DOHH2 (cell line): ENCODE results near the gene SORD.

Experiments
- CTCF ChIP-seq: fragments of 200-600 bp; sonication (generic); IDR thresholded peaks from one replicate; pipeline ENCODE4 v1.5.1; 2014; ENCODE audit warnings: antibody characterized with exemption, mild to moderate bottlenecking, low read depth, low read length; ENCODE audit not compliant: poor library complexity, severe bottlenecking
- EZH2phosphoT487 ChIP-seq: fragments of 200-600 bp; sonication (generic); IDR thresholded peaks from 2 replicates; pipeline ENCODE4 v1.6.1; 2017; ENCODE audit warnings: borderline replicate concordance, mild to moderate bottlenecking, antibody characterized with exemption, low read length, moderate library complexity, mixed read lengths

GRCh38 chr15:45115312-45115820 lies 92.4 kb downstream of the SORD start:
- TF ChIP-seq CTCF (no peak), EZH2phosphoT487 (no peak)
